Embryonic facial prominence (tissue), 1 donor: ENCODE measurements around the gene TEAD3.
"Not testable (repeated sequence)": the region's sequence is repeated elsewhere in the genome, so short reads cannot be mapped to it uniquely, and the experiment has no call there.

Source experiments
- DNase-seq: peaks from one replicate; pipeline ENCODE4 v3.0.0-alpha.2; 2016; ENCODE audit errors: extremely low spot score

The TEAD3 gene

DNA sequence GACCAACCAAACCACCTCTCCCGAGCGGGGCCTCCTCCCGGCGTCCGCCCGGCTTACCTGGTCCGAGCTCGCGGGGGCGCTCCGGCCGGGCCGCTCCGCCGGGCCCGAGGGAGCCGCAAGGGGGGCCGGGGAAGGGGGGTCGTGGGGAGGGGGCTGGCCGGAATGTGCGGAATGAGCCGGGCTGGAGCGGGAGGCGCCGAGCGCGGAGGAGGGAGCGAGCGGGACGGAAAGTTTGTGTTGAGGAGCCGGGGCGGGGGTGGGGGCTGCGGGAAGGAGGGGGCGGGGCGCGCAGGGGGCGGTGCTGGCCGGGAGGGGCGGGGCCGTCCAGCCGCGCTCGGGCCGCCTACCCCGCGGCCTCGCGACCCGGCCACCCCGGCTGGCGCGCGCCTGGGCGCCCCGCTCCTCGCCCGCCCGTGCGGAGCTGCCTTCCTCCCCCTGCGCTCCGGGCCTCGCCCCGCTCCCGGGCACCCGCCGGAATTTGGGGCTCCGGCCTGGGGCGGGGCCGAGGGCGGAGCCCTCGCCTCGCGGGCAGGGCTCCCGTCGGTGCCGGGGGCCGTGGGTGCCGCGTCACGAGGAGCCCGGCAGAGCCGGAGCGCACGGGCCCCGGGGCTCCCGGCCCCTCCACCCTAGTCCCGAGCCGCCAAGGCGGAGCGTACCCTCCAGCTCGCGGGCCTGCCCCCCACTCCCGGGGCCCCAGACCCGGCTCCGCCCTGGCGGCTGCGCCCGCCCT is at the start of gene TEAD3:
Gene TEAD3 (minus strand): TSS at position 239 of the 730 bp plus-strand sequence.
- DNase-seq = peak; percentile 79

GRCh38 chr6:35544769-35545361 is 48.0 kb upstream of the TEAD3 start:
- no peak for DNase-seq

DNA sequence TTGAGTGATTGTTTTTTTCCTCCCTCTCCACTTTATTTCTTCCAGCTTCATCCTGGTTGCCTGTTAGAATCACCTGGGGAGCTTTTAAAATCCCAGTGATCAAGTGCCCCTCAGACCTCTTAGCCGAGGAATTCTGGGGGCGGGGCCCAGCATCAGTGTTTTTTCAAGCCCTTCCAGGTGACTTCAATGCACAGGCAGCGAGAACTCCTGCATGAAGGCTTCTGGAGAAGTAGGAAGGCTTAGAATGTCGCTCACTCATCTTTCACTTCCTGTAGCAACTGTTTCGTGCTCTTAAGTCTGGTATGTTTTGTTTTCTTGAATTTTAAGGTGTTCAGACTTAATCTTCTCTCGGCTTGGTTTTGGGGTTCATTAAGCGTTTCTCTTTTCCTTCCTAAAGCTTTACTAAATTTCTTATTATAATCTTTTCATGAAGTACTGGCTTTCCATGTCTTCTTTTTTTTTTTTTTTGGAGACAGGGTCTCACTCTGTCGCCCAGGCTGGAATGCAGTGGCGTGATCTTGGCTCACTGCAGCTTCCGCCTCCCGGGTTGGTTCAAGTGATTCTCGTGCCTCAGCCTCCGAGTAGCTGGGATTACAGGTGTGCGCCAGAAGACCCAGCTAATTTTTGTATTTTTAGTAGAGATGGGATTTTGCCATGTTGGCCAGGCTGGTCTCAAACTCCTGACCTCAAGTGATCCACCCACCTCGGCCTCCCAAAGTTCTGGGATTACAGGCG is 46.7 kb upstream of the TEAD3 start:
- no peak for DNase-seq

- DNase-seq = no peak
These were observed 45.0 kb upstream of the TEAD3 start for GRCh38 chr6:35541836-35542235.

DNA sequence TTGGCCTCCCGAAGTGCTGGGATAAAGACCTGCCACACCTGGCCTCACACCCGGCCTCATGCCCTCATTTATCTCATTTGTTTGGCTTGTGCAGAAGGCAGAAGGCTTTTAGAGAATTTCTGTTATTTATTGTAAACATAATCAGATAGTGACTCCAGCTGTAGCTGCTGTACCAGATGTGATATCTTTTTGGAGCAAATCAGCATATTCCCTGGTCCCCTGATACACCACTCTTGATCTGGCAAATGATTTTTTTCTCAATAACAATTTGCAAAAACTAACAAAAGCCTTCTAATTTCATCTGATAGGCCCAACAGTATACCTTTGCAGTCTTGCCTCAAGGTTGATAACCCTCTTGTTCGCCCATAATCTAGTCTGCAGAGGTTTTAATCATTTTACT is 42.3 kb upstream of the TEAD3 start:
- DNase-seq = no peak

GRCh38 chr6:35535847-35536246 is 39.0 kb upstream of the TEAD3 start:
- not testable (repeated sequence) for DNase-seq

DNA sequence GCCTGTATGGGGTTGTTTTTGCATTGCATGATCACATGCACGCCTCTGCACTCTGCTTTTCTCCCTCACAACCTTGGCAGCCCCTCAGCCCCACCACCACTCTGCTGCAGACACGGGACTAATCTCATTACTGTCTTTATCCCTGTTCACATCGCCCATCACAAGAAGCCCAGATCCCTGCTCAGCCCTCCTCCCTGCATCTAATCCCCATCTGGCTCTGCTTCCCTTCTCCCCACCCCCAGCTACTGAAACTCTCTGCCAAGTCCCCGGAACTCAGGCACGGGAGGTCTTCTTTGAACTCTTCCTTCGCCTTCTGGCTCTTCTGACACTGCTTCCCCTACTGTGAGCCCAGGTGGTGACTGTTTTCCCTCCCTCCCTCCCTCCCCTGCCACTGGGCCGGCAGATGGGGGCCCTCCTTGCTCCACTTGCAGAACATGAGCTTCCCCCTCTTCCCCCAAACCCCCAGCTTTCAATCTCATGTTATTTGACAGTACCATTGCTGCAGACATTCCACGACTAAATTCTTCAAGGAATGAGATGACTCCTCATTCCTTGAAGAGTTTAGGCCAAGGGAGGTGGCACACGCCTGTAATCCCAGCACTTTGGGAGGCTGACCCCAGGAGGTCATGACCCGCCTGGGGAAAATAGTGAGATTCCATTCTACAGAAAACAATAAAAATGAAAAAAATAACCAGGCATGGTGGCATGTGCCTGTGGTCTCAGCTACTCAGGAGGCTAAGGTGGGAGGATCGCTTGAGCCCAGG is 37.7 kb upstream of the TEAD3 start:
- peak; percentile 56 for DNase-seq

DNA sequence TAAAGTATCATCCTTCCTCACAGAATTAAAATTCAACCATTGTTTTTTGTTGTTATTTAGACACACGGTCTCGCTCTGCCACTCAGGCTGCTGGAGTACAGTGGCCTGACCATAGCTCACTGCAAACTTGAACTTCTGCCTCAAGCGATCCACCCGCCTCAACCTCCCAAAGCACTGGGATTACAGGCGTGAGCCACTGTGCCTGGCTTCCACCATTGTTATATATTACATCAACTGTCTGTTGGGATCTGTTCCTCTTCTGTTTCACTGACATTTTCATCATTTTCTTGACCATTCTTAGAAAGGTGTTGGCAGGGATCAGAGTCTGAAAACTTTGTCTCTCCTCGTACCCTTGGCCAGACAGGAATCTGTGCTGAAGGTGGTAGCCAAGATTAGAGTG is 37.1 kb upstream of the TEAD3 start:
- DNase-seq = no peak

DNA sequence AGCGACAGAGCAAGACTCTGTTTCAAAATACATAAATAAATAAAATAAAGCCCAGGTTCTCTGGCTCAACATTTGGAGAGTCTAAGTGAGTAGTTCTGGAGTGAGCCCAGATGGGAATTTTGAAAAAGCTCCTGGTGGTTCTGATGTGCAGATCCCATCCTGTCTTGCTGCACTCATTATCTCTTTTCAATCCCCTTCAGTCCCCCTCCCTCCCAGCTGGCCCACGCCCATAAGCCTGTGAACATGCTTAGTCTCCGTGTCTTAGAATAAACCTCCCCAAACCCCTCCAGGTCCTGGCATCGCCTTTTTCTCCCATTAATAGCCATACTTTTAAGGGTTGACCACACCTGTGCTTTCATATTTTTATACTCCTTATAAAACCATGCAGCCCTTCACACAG is 35.2 kb upstream of the TEAD3 start:
- no peak for DNase-seq

DNA sequence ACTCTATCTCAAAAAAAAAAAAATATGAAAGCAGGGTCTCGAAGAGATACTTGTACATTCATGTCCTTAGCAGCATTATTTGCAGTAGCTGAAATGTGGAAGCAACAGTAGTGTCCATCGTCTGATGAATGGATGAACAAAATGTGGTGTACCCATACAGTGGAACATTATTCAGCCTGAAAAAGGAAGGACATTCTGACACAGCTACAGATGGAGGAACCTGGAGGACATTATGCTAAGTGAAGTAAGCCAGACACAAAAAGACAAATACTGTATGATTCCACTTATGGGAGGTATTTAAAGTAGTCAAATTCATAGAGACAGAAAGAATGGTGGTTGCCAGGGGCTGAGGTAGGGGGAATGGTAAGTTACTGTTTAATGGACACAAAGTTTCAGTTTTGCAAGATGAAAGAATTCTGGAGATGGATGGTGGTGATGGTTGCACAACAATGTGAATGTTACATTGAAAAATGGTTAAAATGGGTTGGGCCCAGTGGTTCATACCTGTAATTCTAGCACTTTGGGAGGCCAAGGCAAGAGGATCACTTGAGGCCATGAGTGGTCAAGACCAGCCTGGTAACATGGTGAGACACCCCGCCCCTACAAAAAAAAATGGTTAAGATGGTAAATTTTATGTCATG is 27.6 kb upstream of the TEAD3 start:
- DNase-seq = no peak

DNA sequence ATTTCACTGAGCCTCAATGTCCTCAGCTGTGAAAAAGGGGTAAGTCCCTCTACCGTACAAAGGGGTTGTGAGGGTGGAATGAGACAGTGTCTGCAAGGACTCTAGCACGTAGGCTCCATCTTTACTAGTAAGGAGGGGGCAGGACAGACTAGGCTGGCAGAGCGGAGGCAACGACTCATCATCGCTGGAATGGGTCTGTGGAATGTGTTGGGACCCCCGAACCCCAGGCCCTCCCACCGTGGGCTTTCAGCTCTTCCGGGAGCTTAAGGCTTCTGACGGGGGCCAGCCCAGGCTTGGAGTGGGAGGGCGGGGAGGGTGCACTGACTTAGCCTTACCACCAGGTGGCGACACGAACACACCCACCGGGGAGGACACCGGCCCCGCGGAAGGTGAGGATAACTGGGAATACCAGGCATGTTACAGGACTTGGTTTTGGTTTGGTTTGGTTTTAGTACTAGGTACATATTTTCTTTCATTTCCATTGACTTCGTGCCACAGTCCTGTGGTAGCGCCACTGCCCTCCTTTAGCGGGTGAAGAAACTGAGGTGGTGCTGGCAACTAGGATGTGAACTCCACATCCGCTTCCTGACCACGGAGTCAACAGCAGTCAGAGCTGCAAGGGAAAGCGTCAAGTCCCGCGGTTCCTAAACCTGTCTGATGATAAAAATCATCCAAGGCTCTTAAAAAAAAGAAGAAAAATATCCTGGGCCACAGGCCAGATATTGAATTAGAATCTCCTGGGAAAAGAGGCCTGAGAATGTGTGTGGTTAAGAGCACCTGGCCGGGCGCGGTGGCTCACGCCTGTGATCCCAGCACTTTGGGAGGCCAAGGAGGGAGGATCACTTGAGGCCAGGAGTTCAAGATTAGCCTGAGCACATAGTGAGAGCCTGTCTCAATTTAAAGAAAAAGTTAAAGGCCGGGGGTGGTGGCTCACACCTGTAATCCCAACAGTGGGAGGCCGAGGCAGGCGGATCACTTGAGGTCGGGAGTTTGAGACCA is 26.1 kb upstream of the TEAD3 start:
- no peak for DNase-seq

DNA sequence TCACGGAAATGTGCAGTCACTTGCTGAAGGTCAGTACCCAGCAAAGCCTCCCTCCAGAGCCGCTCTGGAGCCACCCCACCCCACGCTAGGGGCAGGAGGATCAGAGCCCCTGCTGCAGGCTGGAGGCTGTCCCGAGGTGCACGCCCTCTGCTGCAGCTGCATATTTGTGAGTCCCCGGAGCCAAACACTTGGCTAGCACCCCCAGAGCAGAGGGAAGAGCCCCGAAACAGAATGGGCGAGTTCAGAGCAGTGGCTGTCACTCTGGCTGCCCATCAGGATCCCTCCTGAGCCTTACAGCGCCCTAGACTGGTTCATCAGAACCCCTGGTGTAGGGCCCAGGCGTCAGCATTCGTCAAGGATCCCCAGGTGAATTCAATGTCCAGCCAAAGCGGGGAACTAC is 25.3 kb upstream of the TEAD3 start:
- DNase-seq = no peak

DNA sequence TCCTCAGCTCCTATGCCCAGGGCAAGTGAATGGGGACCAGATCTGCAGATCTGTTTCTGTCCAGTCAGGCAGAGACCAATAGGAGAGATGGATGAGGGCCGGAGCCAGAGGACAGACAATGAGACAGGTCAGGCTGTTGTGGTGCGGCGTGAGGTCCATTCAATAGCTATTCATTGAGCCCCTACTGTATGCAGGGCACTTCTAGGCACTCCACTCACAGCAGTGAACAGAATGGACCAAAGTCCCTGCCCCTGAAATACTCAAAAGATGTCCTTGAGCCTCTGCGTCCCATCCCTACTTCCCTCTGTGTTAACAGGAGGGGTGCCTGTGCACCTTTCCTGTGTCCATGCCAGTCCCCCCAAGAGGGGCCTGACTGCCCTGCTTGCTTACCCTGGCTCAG is 24.4 kb upstream of the TEAD3 start:
- DNase-seq = no peak

DNA sequence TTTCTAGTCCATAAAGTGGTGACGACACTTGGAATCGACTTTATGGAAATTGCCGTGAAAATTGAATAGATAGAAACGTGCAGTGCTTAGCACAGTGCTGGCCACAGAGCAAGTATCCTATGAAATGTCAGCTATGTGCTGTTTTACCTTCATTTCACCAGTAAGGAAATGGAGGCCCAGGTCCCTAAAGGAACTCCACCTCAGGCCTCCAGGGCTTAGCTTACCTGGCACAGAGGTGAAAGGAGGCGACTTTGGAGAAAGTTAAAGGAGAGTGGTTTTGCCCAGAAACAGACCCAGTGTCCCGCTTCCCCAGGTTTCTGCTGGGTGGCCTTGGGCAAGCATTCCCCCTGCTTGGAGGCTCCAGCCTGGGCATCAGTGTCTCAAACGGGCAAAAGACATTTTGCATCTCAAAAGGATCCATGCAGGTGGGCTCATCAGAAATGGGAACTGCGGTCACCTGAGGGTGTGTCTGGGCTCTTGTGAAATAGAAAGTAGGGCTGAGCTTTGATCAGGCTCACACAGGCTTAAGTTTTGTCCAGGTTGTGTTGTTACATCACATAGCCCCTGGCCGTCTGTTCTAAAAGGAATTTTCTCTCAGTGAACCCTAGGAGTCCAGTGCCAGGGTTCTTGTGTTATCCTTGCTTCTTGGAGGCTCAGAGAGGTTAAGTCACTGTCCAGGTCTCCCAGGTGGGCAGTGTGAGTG is 22.6 kb upstream of the TEAD3 start:
- no peak for DNase-seq

DNA sequence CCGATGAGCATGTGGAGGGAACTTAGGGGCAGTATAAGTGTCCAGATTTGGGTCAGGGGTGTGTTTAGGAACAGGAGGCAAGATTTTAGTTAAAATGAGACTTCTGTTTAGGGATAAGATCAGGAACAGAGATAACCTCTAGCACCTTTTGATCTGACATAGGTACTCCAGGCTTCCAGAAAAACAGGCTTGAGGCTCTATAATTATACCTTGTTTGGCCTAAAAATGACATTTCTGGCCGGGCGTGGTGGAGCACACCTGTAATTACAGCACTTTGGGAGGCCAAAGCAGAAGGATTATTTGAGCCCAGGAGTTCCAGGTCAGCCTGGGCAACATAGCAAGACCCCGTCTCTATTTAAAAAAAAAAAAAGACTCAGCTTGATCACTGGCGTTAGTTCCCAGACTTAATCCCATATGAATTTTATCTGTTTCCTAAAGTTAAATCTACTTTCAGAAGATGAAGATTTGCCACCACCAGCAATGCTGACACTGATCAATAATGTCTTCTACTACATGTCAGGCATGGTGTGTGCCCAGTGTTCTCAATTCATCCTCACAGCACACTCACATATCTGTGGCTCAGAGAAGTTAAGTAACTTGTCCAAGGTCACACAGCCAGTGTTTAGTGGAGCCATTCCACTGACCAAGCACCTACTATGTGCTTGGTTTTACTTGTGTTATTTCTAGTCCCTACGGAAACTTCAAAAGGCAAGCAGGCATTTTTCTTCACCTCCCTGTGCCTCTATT is 21.9 kb upstream of the TEAD3 start:
- DNase-seq = no peak

DNA sequence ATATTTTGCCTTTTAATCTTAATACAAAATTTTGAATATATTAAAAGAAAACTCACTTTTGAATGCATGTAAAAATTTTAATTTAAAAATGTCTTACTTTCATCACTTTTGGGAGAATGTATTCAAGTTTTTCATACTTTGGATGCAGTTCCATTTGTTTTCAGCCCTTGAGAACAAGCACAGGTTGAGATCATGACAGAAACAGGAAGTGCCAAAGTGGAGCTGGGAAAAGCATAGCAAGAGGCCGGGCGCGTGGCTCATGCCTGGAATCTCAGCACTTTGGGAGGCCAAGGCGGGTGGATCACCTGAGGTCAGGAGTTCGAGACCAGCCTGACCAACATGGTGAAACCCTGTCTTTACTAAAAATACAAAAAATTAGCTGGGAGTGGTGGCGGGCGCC is 21.1 kb upstream of the TEAD3 start:
- DNase-seq = not testable (repeated sequence)

GRCh38 chr6:35516712-35517111 is 19.8 kb upstream of the TEAD3 start:
- no peak for DNase-seq

DNA sequence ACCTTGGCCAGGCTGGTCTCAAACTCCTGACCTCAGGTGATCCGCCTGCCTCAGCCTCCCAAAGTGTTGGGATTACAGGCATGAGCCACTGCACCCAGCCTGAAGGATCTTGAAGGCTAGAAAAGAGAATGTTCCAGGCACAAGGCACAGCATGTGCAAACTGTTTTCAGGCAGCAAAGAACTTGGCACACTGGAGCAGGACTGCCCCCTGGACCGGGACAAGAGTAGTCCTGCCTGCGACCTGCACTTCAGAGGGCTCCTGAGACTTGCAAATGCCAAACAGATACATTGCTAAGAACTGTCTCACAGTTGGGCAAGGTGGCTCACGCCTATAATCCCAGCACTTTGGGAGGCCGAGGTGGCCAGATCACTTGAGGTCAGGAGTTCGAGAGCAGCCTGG is 19.1 kb upstream of the TEAD3 start:
- not testable (repeated sequence) for DNase-seq

DNA sequence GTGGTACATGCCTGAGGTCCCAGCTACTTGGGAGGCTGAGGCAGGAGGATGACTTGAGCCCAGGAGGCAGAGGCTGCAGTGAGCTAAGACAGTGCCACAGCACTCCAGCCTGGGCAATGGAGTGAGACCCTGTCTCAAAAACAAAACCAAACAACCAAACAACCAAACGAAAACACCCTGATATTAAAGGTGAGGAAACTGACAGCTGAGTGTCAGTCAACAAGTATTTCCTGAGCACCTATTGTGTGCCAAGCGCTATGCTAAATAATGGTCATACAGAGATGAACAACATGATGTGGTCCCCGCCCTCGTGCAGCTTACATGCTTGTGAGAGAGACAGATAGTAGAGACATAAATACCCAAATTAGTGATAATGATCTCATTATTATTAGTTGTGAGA is 17.7 kb upstream of the TEAD3 start:
- no peak for DNase-seq
